OCI-LY7 (cell line): ENCODE data around the gene HTRA1. TPM values are rescaled to one million over a fixed set of nuclear protein-coding genes. Genes with fewer than 3 reads are reported as not detected.

ENCODE experiments used
- BruUV-seq: library from RNA; stranded (reverse); fragments of 400-500 nt; replicated peaks from 2 replicates; lab custom pipeline; 2021; lab: Mats Ljungman, UMichigan
- CTCF ChIA-PET: fragments of 300-600 bp; sonication (Branson Sonifier 250); formaldehyde crosslinking; loops from one replicate; lab custom pipeline; 2022; ENCODE audit warnings: antibody characterized with exemption; ENCODE audit not compliant: unreplicated experiment; lab: Charles Lee
- POLR2A ChIA-PET: fragments of 300-600 bp; sonication (Branson Sonifier 250); formaldehyde crosslinking; loops from one replicate; lab custom pipeline; 2022; ENCODE audit warnings: antibody characterized with exemption; lab: Charles Lee
- DNase-seq: peaks from one replicate; pipeline ENCODE4 v3.0.0-alpha.2; 2015; ENCODE audit warnings: low spot score
- H2AFZ ChIP-seq: fragments of 200-600 bp; sonication (generic), shearing (Covaris generic); 2 replicates; pipeline ENCODE4 v1.6.1; 2014; ENCODE audit warnings: mild to moderate bottlenecking, antibody characterized with exemption, low read length, moderate library complexity
- H3K27ac ChIP-seq: fragments of 200-600 bp; sonication (generic); 2 replicates; pipeline ENCODE4 v1.5.1; 2014; ENCODE audit warnings: mixed run types, low read depth, mild to moderate bottlenecking, moderate library complexity, low read length, inconsistent platforms; ENCODE audit not compliant: poor library complexity, severe bottlenecking
- H3K36me3 ChIP-seq: fragments of 200-600 bp; sonication (generic); 2 replicates; pipeline ENCODE4 v1.6.1; 2014; ENCODE audit warnings: mild to moderate bottlenecking, antibody characterized with exemption, low read length, moderate library complexity, mixed read lengths; ENCODE audit not compliant: insufficient read depth
- H3K4me1 ChIP-seq: fragments of 200-600 bp; sonication (generic); 2 replicates; pipeline ENCODE4 v1.5.1; 2014; ENCODE audit warnings: mild to moderate bottlenecking, low read length; ENCODE audit not compliant: insufficient read depth, poor library complexity, severe bottlenecking
- H3K4me2 ChIP-seq: fragments of 200-600 bp; sonication (generic); 2 replicates; pipeline ENCODE4 v1.6.1; 2014; ENCODE audit warnings: mild to moderate bottlenecking, low read length
- H3K4me3 ChIP-seq: fragments of 200-600 bp; sonication (generic); 2 replicates; pipeline ENCODE4 v1.5.1; 2014; ENCODE audit warnings: mild to moderate bottlenecking, low read depth, low read length; ENCODE audit not compliant: poor library complexity, severe bottlenecking
- H3K79me2 ChIP-seq: fragments of 200-600 bp; sonication (generic); 2 replicates; pipeline ENCODE4 v1.6.1; 2016; ENCODE audit warnings: low read depth, mild to moderate bottlenecking, low read length, moderate library complexity, mixed read lengths; ENCODE audit not compliant: insufficient read depth
- H3K9me2 ChIP-seq: fragments of 200-600 bp; sonication (generic); 2 replicates; pipeline ENCODE4 v1.6.1; 2016; ENCODE audit warnings: mild to moderate bottlenecking, low read length, mixed read lengths; ENCODE audit not compliant: insufficient read depth
- H3K9me3 ChIP-seq: fragments of 200-600 bp; sonication (generic); 2 replicates; pipeline ENCODE4 v1.6.1; 2014; ENCODE audit warnings: mild to moderate bottlenecking, mixed run types, low read length, mixed read lengths
- H4K20me1 ChIP-seq: fragments of 200-600 bp; sonication (generic); 2 replicates; pipeline ENCODE4 v1.6.1; 2014; ENCODE audit warnings: mild to moderate bottlenecking, antibody characterized with exemption, low read length, moderate library complexity, mixed read lengths; ENCODE audit not compliant: insufficient read depth
- CTCF ChIP-seq: fragments of 200-600 bp; sonication (generic); conservative IDR thresholded peaks from 2 replicates; pipeline ENCODE4 v1.5.1; 2014; ENCODE audit warnings: mild to moderate bottlenecking, antibody characterized with exemption, low read length, moderate library complexity, mixed read lengths
- EZH2phosphoT487 ChIP-seq: fragments of 200-600 bp; sonication (generic); IDR thresholded peaks from 2 replicates; pipeline ENCODE4 v1.6.1; 2018; ENCODE audit warnings: low read depth, borderline replicate concordance, mild to moderate bottlenecking, mixed run types, antibody characterized with exemption, low read length, moderate library complexity, mixed read lengths
- intact Hi-C: fragments of 100-400 bp; cut with micrococcal nuclease; formaldehyde crosslinking; loops from one replicate; pipeline ENCODE4 v1.10.0; 2022; ENCODE audit not compliant: unreplicated experiment
- total RNA-seq, 2 experiments: library from RNA; depleted of rRNA in 1 of 2; stranded (reverse); fragments of >200 nt in 1 of 2; shearing (Covaris generic) in 1 of 2; gene quantifications; 2 replicates each; pipeline ENCODE4 v1.2.3, GENCODE V29; 2014 to 2022

Gene HTRA1
- total RNA-seq, 2 experiments from 2014 or later, result not detected

GRCh38 chr10:122555442-122555841, 94.1 kb downstream of the HTRA1 start:
- ChIA-PET CTCF (no interaction called here), POLR2A (no interaction called here)
- no peak overlapping the region for H2AFZ ChIP-seq
- DNase-seq, result no peak
- intact Hi-C loops, result no loop called here
- H3K4me1 ChIP-seq, result no peaks in the 10 kb centered on the region
- no peaks in the 10 kb centered on the region for H3K79me2 ChIP-seq
- H3K9me3 ChIP-seq, result no peaks in the 10 kb centered on the region
- H3K27ac ChIP-seq, result no peak overlapping the region
- no TSS peak for BruUV-seq
- H3K9me2 ChIP-seq, result no peaks in the 10 kb centered on the region
- no peaks in the 10 kb centered on the region for H4K20me1 ChIP-seq
- H3K4me2 ChIP-seq, result no peak overlapping the region
- TF ChIP-seq CTCF, result no peak
- no peak for TF ChIP-seq EZH2phosphoT487
- no peaks in the 10 kb centered on the region for H3K36me3 ChIP-seq
- no peak overlapping the region for H3K4me3 ChIP-seq

GRCh38 chr10:122557516-122557915, 96.2 kb downstream of the HTRA1 start:
- H2AFZ ChIP-seq, result no peak overlapping the region
- no TSS peak for BruUV-seq
- H3K4me2 ChIP-seq, result no peak overlapping the region
- intact Hi-C loops, result no loop called here
- DNase-seq, result no peak
- no peak overlapping the region for H3K27ac ChIP-seq
- H4K20me1 ChIP-seq, result no peaks in the 10 kb centered on the region
- no peaks in the 10 kb centered on the region for H3K9me2 ChIP-seq
- ChIA-PET CTCF (no interaction called here), POLR2A (interaction anchor here (0.6 kb wide), 1 partner anchor 396 kb away, joined by 4 read pairs; no protein-coding TSS in a partner anchor)
- no peaks in the 10 kb centered on the region for H3K36me3 ChIP-seq
- H3K79me2 ChIP-seq, result no peaks in the 10 kb centered on the region
- no peak for TF ChIP-seq CTCF
- no peak for TF ChIP-seq EZH2phosphoT487
- H3K4me1 ChIP-seq, result no peaks in the 10 kb centered on the region
- no peaks in the 10 kb centered on the region for H3K9me3 ChIP-seq
- no peak overlapping the region for H3K4me3 ChIP-seq

DNA sequence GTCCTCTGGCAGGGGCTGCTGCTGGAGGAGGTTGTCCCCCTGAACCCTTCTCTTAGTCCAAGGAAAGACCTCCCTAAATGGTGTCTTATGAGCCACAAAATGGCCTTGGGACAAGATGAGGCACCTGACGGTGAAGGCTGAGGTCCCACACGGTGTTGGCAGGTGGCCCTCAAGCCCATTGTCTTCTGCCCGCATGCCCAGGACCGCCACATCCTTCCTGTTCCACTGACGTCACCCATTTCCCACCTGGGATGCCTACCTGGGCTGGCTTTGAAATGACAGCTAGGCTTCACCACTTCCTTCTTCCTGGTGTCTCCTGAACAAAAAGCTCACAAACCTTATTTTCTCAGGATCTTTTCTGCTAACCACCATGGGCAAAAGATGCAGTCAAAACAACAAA, 97.1 kb downstream of the HTRA1 start:
- Histone ChIP-seq H3K4me2 (no peak overlapping the region), H3K4me1 (no peaks in the 10 kb centered on the region), H3K9me2 (no peaks in the 10 kb centered on the region), H3K36me3 (no peaks in the 10 kb centered on the region), H3K4me3 (no peak overlapping the region), H4K20me1 (no peaks in the 10 kb centered on the region), H3K79me2 (no peaks in the 10 kb centered on the region), H3K9me3 (no peaks in the 10 kb centered on the region), H3K27ac (no peak overlapping the region), H2AFZ (no peak overlapping the region)
- DNase-seq, result no peak
- ChIA-PET CTCF (no interaction called here), POLR2A (no interaction called here)
- no TSS peak for BruUV-seq
- intact Hi-C loops, result no loop called here
- TF ChIP-seq EZH2phosphoT487, result no peak
- TF ChIP-seq CTCF, result no peak
